ENCODE measurements around the gene ATF4.

DNA sequence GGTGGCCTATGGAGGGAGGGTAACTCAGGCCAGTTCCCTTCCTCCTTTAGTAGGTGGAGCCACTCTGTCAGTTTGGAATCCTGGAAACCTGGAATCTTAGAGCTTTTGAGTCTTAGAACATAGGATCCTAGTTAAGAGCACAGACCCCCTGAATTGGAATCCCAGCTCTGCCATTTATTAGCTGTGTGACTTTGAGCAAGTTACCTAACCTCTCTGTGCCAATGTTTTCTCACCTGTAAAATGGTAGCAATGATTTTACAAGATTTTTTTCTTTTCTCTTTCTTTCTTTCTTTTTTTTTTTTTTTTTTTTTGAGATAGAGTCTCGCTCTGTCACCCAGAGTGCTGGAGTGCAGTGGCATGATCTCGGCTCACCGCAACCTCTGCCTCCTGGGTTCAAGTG lies 33.1 kb downstream of the ATF4 start:
- TF ChIP-seq CTCF (conservative IDR thresholded peaks at IDR 0.05; ENCODE audit: low read length) = no peak
- no peak for TF ChIP-seq EZH2phosphoT487 (IDR thresholded peaks at IDR 0.05; ENCODE audit: borderline replicate concordance)

Data from Loucy (cell line).